ENCODE measurements around the gene DENND1B. TPM values are rescaled to one million over a fixed set of nuclear protein-coding genes. Genes with fewer than 3 reads are reported as not detected.

Gene DENND1B
- total and polyA plus RNA-seq, 2 of the 8 experiments (the other 6 are each of a cell fraction or from before 2014, with no cell fraction given), result 0.74 to 3.3 TPM

GRCh38 chr1:197686231-197686630 is 89.0 kb downstream of the DENND1B start:
- peaks cover 0 to 8% of the 10 kb centered on the region in 2 experiments; a peak in 2 of 4 replicates for H3K9me3 ChIP-seq (ENCODE audit: insufficient read depth in 2 of 2, low read depth in 1 of 2, low read length in 1 of 2)
- H3K14ac ChIP-seq (ENCODE audit: insufficient read length), result no peak overlapping the region
- H2AK5ac ChIP-seq (ENCODE audit: low read depth, low read length), result no peak overlapping the region
- H3K27ac ChIP-seq (ENCODE audit: low read depth, low read length), result no peak overlapping the region
- H4K5ac ChIP-seq (ENCODE audit: insufficient read length, low read depth, low read length), result no peak overlapping the region
- H3K9ac ChIP-seq (replicated peaks in 1 of 4; ENCODE audit: extremely low read depth in 1 of 4, low read depth in 3 of 4, low read length in 3 of 4), result no peak overlapping the region
- peaks cover 0 to 1% of the 10 kb centered on the region in 2 experiments for H4K20me1 ChIP-seq (replicated peaks in 1 of 2; ENCODE audit: control insufficient read depth in 1 of 2, insufficient read depth in 2 of 2, low read length in 2 of 2)
- H4K91ac ChIP-seq (replicated peaks; ENCODE audit: insufficient read length, low read length), result no peak overlapping the region
- H3K79me2 ChIP-seq (ENCODE audit: control insufficient read depth in 1 of 2, insufficient read depth in 2 of 2, low read length in 2 of 2), result no peaks in the 10 kb centered on the region
- H3K4me3 ChIP-seq (ENCODE audit: extremely low read depth in 1 of 4, insufficient read depth in 2 of 4, low read depth in 3 of 4, low read length in 4 of 4), result no peak overlapping the region
- H3K4ac ChIP-seq (replicated peaks; ENCODE audit: insufficient read length, low read depth, low read length), result no peak overlapping the region
- no peak overlapping the region for H3K56ac ChIP-seq (replicated peaks; ENCODE audit: insufficient read length, low read depth, low read length)
- FAIRE-seq (no peak), DNase-seq (ENCODE audit: low read depth in 1 of 2, low spot score in 2 of 2) (no peak)
- H2BK15ac ChIP-seq (ENCODE audit: low read length), result no peak overlapping the region
- H2BK5ac ChIP-seq (ENCODE audit: low read depth, low read length), result no peak overlapping the region
- H2BK20ac ChIP-seq (ENCODE audit: low read length), result no peak overlapping the region
- no peaks in the 10 kb centered on the region for H3K23me2 ChIP-seq (ENCODE audit: low read depth, low read length)
- no peak overlapping the region for H3K18ac ChIP-seq (ENCODE audit: extremely low read depth, low read length)
- no peak overlapping the region for H4K8ac ChIP-seq (ENCODE audit: extremely low read depth, insufficient read depth, low read length)
- no peak overlapping the region for H2BK12ac ChIP-seq (ENCODE audit: low read depth, low read length)
- H3K79me1 ChIP-seq (ENCODE audit: low read depth, low read length), result no peaks in the 10 kb centered on the region
- H3K23ac ChIP-seq (ENCODE audit: insufficient read length), result no peak overlapping the region
- POLR2A ChIA-PET (ENCODE audit: partially characterized antibody), result no interaction called here
- TF ChIP-seq RNF2 (IDR thresholded peaks at IDR 0.05; ENCODE audit: borderline replicate concordance, low read depth, low read length, missing control alignments, poor library complexity, severe bottlenecking), result no peak
- no peaks in the 10 kb centered on the region; a peak in 1 of 7 replicates for H3K4me1 ChIP-seq (replicated peaks in 1 of 4; ENCODE audit: control insufficient read depth in 3 of 4, insufficient read depth in 4 of 4, low read length in 3 of 4)
- 88% methylated on average over 2 of the region's 2 CpGs; no CpG with 5 or more reads in 1 of the 2 experiments for WGBS, 2 experiments (ENCODE audit: extremely low coverage in 1 of 2, insufficient coverage in 1 of 2, insufficient read length in 1 of 2, insufficient replicate concordance in 2 of 2, low coverage in 1 of 2, low lambda C conversion rate in 2 of 2, missing lambda C conversion rate in 1 of 2)
- H3K36me3 ChIP-seq (ENCODE audit: control insufficient read depth in 2 of 4, insufficient read depth in 4 of 4, low read length in 3 of 4), result no peaks in the 10 kb centered on the region
- H3K4me2 ChIP-seq (ENCODE audit: insufficient read depth in 1 of 2, low read depth in 2 of 2, low read length in 2 of 2), result no peak overlapping the region
- H3K27me3 ChIP-seq (replicated peaks in 1 of 4; ENCODE audit: control insufficient read depth in 3 of 4, extremely low read depth in 1 of 4, insufficient read depth in 3 of 4, low read length in 3 of 4), result no peaks in the 10 kb centered on the region
- H2BK120ac ChIP-seq (replicated peaks; ENCODE audit: low read depth, low read length), result no peak overlapping the region
- no peak overlapping the region for H2AFZ ChIP-seq (ENCODE audit: low read length)
- CTCF ChIA-PET (ENCODE audit: partially characterized antibody), result interaction anchor here (0.7 kb wide), 1 partner anchor 1113 kb away, joined by 3 read pairs; no protein-coding TSS in a partner anchor

Data from H1 (cell line).